Omental fat pad (tissue), 4 donors: ENCODE results near the gene CDK5. TPM values are rescaled to one million over a fixed set of nuclear protein-coding genes. Genes with fewer than 3 reads are reported as not detected.

Experiments used
- ATAC-seq: fragments of 150-250 bp; one replicate; pipeline ENCODE4 v1.9.1; 2016; ENCODE audit warnings: mild to moderate bottlenecking, moderate library complexity; ENCODE audit not compliant: low FRiP score
- DNase-seq: peaks from one replicate; pipeline ENCODE4 v3.0.0-alpha.2; 2019; ENCODE audit warnings: low spot score
- CTCF ChIP-seq, 3 donors: fragments of 450-650 bp; IDR thresholded peaks; one replicate each; pipeline ENCODE4 v1.5.1; 2016 to 2017; ENCODE audit warnings: antibody characterized with exemption in 3 of 3, mild to moderate bottlenecking in 3 of 3, moderate library complexity in 2 of 3
- total RNA-seq, 4 donors: library from RNA; depleted of rRNA; stranded (reverse); fragments of >200 nt; gene quantifications; one replicate each; pipeline ENCODE4 v1.1.0, GENCODE V29; 2016

Gene CDK5
- total RNA-seq, 4 donors from 2014 or later: 6.1 to 10.4 (median 7.9) TPM

DNA sequence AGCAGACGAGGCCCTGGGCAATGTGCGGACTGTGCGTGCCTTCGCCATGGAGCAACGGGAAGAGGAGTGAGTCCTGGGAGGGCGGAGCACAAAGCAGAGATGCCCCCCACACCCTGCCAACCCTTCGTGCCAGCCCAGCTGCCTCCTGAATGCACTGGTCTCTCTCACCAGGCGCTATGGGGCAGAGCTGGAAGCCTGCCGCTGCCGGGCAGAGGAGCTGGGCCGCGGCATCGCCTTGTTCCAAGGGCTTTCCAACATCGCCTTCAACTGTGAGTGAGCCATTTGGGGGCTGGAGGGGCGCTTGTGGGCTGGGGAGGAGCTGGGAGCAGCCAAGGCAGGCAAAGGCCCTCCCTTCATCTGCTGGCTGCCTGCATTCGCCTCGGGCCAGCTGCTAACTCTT, 21.8 kb downstream of the CDK5 start:
- DNase-seq (no peak), ATAC-seq (no peak)
- no peak for TF ChIP-seq CTCF (IDR thresholded peaks at IDR 0.05)

DNA sequence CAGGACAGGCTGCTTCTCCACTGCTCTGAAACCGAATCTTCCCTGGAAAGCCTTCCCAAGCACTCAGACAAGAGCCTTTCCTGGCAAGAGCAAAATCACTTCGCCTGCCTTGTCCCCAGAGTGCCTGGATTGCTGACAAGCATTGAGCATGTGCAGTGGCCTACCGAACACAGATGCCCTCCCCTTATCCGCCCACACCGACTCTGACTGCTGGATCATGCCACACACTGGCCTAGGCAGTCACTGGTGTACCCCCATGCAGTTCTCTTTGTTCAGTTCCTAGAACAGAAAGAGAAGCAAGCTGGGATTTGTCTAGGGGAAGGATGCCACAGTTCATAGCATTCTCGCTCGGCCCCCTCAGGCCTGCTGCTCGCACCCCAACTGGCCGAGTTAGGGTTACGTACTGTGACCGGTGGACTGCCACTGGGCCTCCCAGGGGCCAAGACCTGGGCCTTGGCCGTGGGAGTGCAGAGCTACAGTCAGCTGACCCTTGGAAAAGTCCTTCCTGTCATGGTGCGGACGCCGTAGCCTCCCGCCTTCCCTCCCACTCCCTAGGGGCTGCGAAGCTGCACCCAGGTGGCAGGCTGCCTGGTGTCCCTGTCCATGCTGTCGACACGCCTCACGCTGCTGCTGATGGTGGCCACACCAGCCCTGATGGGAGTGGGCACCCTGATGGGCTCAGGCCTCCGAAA, 22.5 kb downstream of the CDK5 start:
- no peak for TF ChIP-seq CTCF (IDR thresholded peaks at IDR 0.05)
- DNase-seq: no peak
- no peak for ATAC-seq

GRCh38 chr7:151034312-151035025, 23.2 kb downstream of the CDK5 start:
- TF ChIP-seq CTCF (IDR thresholded peaks at IDR 0.05): no peak
- ATAC-seq (no peak), DNase-seq (no peak)

DNA sequence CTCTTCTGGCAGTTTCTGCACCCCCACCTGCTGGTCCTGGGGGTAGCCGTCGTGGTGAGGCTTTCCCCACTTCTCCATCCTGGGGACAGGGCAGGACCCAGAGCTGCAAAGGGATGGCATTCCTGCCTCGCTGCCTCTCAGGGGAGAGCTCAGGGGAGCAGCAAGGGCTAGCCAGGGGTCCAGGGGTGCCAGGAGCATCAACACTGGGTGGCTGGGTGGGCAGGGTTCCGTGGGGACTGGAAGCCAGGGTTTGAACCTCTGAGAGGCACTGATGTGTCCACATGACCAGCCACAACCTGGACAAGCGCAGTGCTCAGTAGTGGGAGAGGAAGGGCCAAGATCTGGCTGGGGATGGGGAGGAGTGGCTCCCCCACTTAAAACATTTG, 23.8 kb downstream of the CDK5 start:
- TF ChIP-seq CTCF (IDR thresholded peaks at IDR 0.05): no peak
- ATAC-seq: no peak

DNA sequence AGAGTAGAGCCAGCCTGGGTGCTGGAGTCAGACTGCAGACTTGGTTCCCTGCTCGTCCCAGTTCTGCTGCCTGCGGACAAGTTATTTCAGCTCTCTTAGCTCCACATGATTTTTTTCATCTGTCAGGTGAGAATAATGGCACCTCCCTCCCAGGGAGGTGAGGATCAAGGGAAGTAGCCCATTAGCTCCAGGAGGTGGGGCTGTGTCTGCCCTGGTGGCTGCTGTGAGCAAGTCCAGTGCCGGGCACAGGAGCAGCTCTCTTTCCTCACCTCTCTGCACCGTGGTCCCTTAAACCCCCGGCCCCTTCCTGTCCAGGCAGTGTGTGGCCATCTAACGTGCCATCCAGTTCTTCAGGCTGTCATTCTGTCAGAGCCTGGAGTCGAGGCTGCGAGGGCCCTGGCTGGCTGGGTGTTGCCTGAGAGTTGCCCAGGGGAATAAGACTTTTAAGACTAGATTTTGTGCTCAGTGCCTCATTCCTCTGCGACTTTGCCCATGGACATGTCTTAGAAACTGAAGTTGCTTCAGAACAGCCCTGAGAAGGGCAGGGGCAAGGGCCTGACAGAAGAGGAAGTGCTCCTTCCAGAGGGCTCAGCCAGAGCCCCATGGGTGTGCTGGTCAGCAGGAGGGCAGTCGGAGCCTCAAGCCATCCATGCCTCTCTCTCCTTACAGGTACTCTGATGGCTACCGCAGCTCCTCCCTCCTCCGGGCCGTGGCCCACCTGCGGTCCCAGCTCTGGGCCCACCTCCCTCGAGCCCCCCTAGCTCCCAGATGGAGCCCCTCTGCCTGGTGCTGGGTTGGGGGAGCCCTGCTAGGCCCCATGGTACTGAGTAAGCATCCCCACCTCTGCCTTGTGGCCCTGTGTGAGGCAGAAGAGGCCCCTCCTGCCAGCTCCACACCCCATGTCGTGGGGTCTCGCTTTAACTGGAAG, 24.5 kb downstream of the CDK5 start:
- no peak for TF ChIP-seq CTCF (IDR thresholded peaks at IDR 0.05)
- DNase-seq (no peak), ATAC-seq (no peak)

More for the DNA sequence above, 23.8 kb downstream of the CDK5 start:
- DNase-seq: no peak

GRCh38 chr7:151031011-151031410, 26.7 kb downstream of the CDK5 start:
- no peak for TF ChIP-seq CTCF (IDR thresholded peaks at IDR 0.05)
- ATAC-seq: no peak
- no peak for DNase-seq
